KMS-11 (cell line): Measurements from ENCODE around the gene FEM1C.

Experiments
- H2AFZ ChIP-seq: fragments of 200-600 bp; sonication (generic); 2 replicates; pipeline ENCODE4 v1.6.1; 2016; ENCODE audit warnings: antibody characterized with exemption, mixed run types, low read depth
- H3K27ac ChIP-seq: fragments of 200-600 bp; sonication (generic); 2 replicates; pipeline ENCODE4 v1.6.1; 2016; ENCODE audit warnings: mild to moderate bottlenecking, mixed run types
- H3K27me3 ChIP-seq: fragments of 200-600 bp; sonication (generic); 2 replicates; pipeline ENCODE4 v1.6.1; 2017; ENCODE audit warnings: mild to moderate bottlenecking, low read depth, mixed run types, moderate library complexity; ENCODE audit not compliant: insufficient read depth
- H3K36me3 ChIP-seq: fragments of 200-600 bp; sonication (generic); 2 replicates; pipeline ENCODE4 v1.6.1; 2017; ENCODE audit warnings: mild to moderate bottlenecking, mixed run types; ENCODE audit not compliant: insufficient read depth
- H3K4me1 ChIP-seq: fragments of 200-600 bp; sonication (generic); 2 replicates; pipeline ENCODE4 v1.6.1; 2016; ENCODE audit warnings: mild to moderate bottlenecking, low read depth, mixed run types; ENCODE audit not compliant: poor library complexity, severe bottlenecking
- H3K4me2 ChIP-seq: fragments of 200-600 bp; sonication (generic); 2 replicates; pipeline ENCODE4 v1.7.0; 2016; ENCODE audit warnings: mild to moderate bottlenecking, mixed run types
- H3K4me3 ChIP-seq: fragments of 200-600 bp; sonication (generic); IDR thresholded peaks from 2 replicates; pipeline ENCODE4 v1.6.1; 2017; ENCODE audit warnings: low read depth, low read length, mixed read lengths; ENCODE audit not compliant: insufficient read depth
- H3K79me2 ChIP-seq: fragments of 200-600 bp; sonication (generic); 2 replicates; pipeline ENCODE4 v1.6.1; 2016; ENCODE audit warnings: low read depth, mixed run types; ENCODE audit not compliant: insufficient read depth
- H3K9ac ChIP-seq: fragments of 200-600 bp; sonication (generic); 2 replicates; pipeline ENCODE4 v1.6.1; 2016; ENCODE audit warnings: mild to moderate bottlenecking, mixed run types
- H4K20me1 ChIP-seq: fragments of 200-600 bp; sonication (generic); 2 replicates; pipeline ENCODE4 v1.6.1; 2016; ENCODE audit warnings: mild to moderate bottlenecking, mixed run types; ENCODE audit not compliant: insufficient read depth
- CTCF ChIP-seq: fragments of 200-600 bp; sonication (generic); conservative IDR thresholded peaks from 2 replicates; pipeline ENCODE4 v1.6.1; 2017; ENCODE audit warnings: low read depth, mild to moderate bottlenecking, antibody characterized with exemption, low read length, moderate library complexity, mixed read lengths

Gene FEM1C

DNA sequence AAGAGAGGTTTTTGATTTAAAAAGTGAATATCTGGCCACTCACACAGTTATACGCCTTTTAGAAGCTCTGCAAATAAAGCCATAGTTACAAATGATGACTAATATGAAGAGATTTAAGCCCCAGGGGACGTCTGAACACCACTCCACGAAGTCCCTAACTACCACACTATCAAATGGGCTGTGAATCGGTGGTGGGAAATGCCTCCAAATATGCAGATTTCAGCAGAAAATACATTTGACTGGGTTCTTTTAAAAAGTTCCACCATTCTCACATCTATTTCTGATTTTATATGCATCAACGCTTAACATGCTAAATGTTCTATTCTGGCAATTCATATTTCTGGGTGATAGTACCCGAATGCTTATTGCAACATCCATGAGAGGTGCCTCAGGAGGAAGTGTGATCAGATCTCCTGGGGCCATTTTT is 35.2 kb upstream of the FEM1C start:
- Histone ChIP-seq H4K20me1 (no peaks in the 10 kb centered on the region), H3K9ac (no peak overlapping the region), H3K27ac (no peak overlapping the region), H3K79me2 (no peaks in the 10 kb centered on the region), H3K27me3 (no peaks in the 10 kb centered on the region), H3K4me1 (no peaks in the 10 kb centered on the region), H3K36me3 (no peaks in the 10 kb centered on the region), H2AFZ (no peak overlapping the region), H3K4me2 (no peak overlapping the region), H3K4me3 (no peak overlapping the region)
- TF ChIP-seq CTCF: no peak

DNA sequence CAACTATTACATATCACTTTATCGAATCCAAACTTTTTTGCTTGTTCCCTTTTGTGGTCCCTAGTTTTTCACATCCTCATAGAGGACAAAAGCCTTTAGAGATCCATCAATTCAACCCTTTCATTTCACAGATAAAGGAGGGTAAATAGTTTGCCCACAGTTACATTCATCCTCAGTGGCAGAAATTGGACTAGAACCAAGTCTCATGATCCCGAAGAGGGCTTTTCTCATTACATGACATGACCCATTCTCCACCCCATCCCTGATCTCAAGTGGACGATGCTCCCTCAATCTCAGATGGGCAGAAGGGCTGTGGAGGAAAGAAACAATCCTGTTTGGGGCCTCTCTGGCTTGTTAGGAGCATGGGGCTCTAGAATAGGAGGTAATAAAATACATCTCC is 34.6 kb upstream of the FEM1C start:
- Histone ChIP-seq H3K4me2 (no peak overlapping the region), H3K9ac (no peak overlapping the region), H3K4me1 (peaks cover 3% of the 10 kb centered on the region)

DNA sequence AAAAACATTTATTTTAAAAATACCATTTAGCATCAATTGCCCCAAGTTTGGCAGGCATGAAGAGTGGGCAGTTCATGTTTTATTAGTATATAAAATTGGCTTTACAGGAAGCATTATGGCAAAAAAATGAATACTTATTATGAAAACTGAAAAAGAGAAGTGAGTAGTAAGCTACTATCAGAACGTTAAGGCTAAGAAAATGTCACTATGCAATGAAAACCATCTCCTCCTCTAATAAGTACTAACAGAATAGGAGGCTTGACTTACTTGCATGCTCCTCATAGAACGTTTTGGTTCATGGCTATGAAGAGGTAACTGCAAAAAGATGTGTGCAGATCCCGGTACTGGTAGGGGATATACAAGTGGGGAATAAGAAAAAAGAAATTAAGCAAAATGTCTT is 34.1 kb upstream of the FEM1C start:
- Histone ChIP-seq H3K4me2 (no peak overlapping the region), H2AFZ (no peak overlapping the region), H3K27me3 (no peaks in the 10 kb centered on the region), H3K36me3 (no peaks in the 10 kb centered on the region), H4K20me1 (no peaks in the 10 kb centered on the region), H3K79me2 (no peaks in the 10 kb centered on the region), H3K9ac (no peak overlapping the region), H3K27ac (no peak overlapping the region), H3K4me3 (no peak overlapping the region), H3K4me1 (peaks cover 4% of the 10 kb centered on the region)
- no peak for TF ChIP-seq CTCF

More for the DNA sequence above, 34.6 kb upstream of the FEM1C start:
- no peaks in the 10 kb centered on the region for H4K20me1 ChIP-seq
- no peak overlapping the region for H2AFZ ChIP-seq
- no peak overlapping the region for H3K4me3 ChIP-seq
- no peaks in the 10 kb centered on the region for H3K36me3 ChIP-seq
- TF ChIP-seq CTCF: no peak
- H3K27me3 ChIP-seq: no peaks in the 10 kb centered on the region
- H3K27ac ChIP-seq: no peak overlapping the region
- H3K79me2 ChIP-seq: no peaks in the 10 kb centered on the region

DNA sequence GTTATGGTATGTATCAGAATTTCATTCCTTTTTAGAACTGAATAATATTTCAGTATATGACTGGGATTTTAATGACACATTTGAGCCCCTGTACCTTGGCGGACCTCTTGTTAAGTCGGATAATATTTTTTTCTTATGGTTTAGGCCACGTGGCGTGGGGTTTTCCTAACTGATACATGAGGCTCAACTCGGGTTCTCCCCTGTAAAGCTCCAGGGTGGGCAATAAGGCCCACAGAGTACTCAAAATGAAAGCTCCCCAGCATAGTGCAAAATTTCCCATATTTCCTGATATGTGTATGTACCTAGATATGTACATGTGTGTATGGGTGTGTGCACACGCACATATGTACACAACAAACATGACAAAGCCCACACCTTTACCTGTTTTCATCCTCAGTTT is 33.2 kb upstream of the FEM1C start:
- Histone ChIP-seq H3K4me1 (peaks cover 4% of the 10 kb centered on the region), H3K79me2 (no peaks in the 10 kb centered on the region), H4K20me1 (no peaks in the 10 kb centered on the region), H3K4me3 (no peak overlapping the region), H3K4me2 (no peak overlapping the region), H3K9ac (no peak overlapping the region), H2AFZ (no peak overlapping the region), H3K27ac (no peak overlapping the region), H3K36me3 (no peaks in the 10 kb centered on the region), H3K27me3 (no peaks in the 10 kb centered on the region)
- no peak for TF ChIP-seq CTCF
